Measurements from ENCODE around the gene PHF12. TPM values are rescaled to one million over a fixed set of nuclear protein-coding genes. Genes with fewer than 3 reads are reported as not detected.
"Not testable (repeated sequence)": the region's sequence is repeated elsewhere in the genome, so short reads cannot be mapped to it uniquely, and the experiment has no call there.

Gene PHF12
- total and polyA plus RNA-seq, 2 of the 13 experiments (the other 11 are each of a cell fraction or from before 2014, with no cell fraction given): 9.8 to 17.1 TPM

DNA sequence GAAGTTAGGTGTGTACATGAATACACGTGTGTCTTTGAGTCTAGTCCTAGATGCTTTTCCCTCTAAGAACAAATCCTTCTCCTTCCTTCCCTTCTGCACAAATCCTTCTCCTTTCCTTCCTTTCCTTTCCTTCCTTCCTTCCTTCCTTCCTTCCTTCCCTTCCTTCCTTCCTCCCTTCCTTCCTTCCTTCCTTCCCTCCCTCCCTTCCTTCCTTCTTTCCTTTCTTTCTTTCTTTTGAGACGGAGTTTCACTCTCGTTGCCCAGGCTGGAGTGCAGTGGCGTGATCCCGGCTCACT, 47.8 kb downstream of the PHF12 start:
- H3K9me3 ChIP-seq (ENCODE audit: low read length); ATAC-seq; POLR2A ChIA-PET; H4K20me1 ChIP-seq (ENCODE audit: insufficient read depth, low read length); H3K27ac ChIP-seq (ENCODE audit: extremely low read length, insufficient read depth, low read length); H3K9ac ChIP-seq (ENCODE audit: insufficient read depth, low read depth, low read length); DNase-seq (ENCODE audit: low spot score); H3K79me2 ChIP-seq (ENCODE audit: insufficient read depth, low read length); H2AFZ ChIP-seq (ENCODE audit: low read length); in situ Hi-C loops (cut with HindIII; ENCODE audit: extremely low pct_ligation_motif_present, low pct_unique_long_range_greater_than_20kb); H3K27me3 ChIP-seq (ENCODE audit: control insufficient read depth in 1 of 2, insufficient read depth in 2 of 2, low read length in 2 of 2); FAIRE-seq; BruUV-seq (replicated peaks): not testable (repeated sequence)
- intact Hi-C loops (cut with micrococcal nuclease; ENCODE audit: unreplicated experiment): loop anchor here (2.0 kb wide), 1 partner anchor 13 kb away; no protein-coding TSS in a partner anchor
- H3K4me3 ChIP-seq (replicated peaks in 1 of 3; ENCODE audit: insufficient read depth in 1 of 3, low read depth in 2 of 3, low read length in 3 of 3): peak overlapping the region in 1 of 3 experiments; percentile 89; a peak in 1 of 6 replicates
- peaks cover 6 to 32% of the 10 kb centered on the region in 2 experiments; a peak in 3 of 5 replicates for H3K36me3 ChIP-seq (replicated peaks in 1 of 2; ENCODE audit: control insufficient read depth in 1 of 2, insufficient read depth in 2 of 2, low read length in 2 of 2)
- H3K4me1 ChIP-seq (ENCODE audit: insufficient read depth, low read length): peaks cover 39% of the 10 kb centered on the region
- CTCF ChIA-PET (ENCODE audit: low intra/inter-chr PET ratio, low total read pairs): interaction anchor here (1.0 to 3.6 kb wide), 6 partner anchors 9 to 153 kb away, joined by 4 to 36 read pairs (median 5); no protein-coding TSS in a partner anchor
- WGBS (ENCODE audit: low lambda C conversion rate): 93% methylated on average over 5 of the region's 5 CpGs
- peak; percentile 65; the same call in 1 of the 2 replicates for TF ChIP-seq ZNF512 (CRISPR knock-in tag; IDR thresholded peaks at IDR 0.05)
- H3K4me2 ChIP-seq (ENCODE audit: low read depth, low read length): peak overlapping the region; percentile 64

DNA sequence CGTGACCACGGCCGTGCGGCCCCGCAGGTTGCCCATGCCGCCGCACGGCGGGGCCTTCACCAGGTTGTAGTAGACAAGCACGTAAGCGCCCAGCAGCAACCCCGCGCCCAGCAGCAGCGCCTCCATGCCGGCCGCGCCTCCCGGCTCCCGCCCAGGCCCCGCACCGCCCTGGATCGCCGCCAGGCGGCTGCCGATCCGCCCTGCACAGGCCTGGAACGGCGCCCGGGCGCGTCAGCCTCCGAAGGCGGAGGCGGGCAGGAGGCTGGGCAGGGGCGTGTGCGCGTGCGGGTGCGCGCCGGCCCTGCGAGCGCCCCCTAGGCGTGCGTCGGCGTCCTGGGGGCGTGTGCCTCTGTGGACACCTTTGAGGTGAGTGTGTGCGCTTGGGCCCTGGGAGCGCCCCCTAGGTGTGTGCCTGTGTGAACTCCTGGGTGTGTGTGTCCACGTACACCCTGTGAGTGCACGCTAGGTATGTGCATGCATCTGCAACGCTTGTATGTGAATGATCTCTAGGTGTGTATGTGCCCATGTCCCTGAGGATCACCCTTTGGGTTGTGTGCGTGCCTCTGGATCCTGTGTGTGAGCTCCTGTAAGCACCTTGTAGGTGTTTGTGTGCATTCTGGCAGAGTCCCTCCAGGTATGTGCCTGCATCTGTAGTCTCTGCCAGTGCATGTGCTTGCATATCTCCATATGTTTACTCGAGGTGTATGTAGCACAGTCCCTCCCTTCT, 48.3 kb downstream of the PHF12 start, which contains the start of gene DHRS13:
Gene DHRS13 (minus strand): TSS at position 261 of the 727 bp plus-strand sequence. CDS start 135 bp downstream, at position 126.
- Histone ChIP-seq H4K20me1 (ENCODE audit: insufficient read depth, low read length) (no peaks in the 10 kb centered on the region), H3K4me1 (ENCODE audit: insufficient read depth, low read length) (peaks cover 37% of the 10 kb centered on the region), H3K9ac (ENCODE audit: insufficient read depth, low read depth, low read length) (peak within 1 kb of the TSS; percentile 81), H2AFZ (ENCODE audit: low read length) (peak within 1 kb of the TSS; percentile 43), H3K27ac (ENCODE audit: extremely low read length, insufficient read depth, low read length) (peak within 1 kb of the TSS; percentile 73), H3K36me3 (replicated peaks in 1 of 2; ENCODE audit: control insufficient read depth in 1 of 2, insufficient read depth in 2 of 2, low read length in 2 of 2) (peaks cover 6 to 27% of the 10 kb centered on the region in 2 experiments; a peak in 3 of 5 replicates), H3K27me3 (ENCODE audit: control insufficient read depth in 1 of 2, insufficient read depth in 2 of 2, low read length in 2 of 2) (no peaks in the 10 kb centered on the region; a peak in 1 of 5 replicates), H3K4me3 (replicated peaks in 1 of 3; ENCODE audit: insufficient read depth in 1 of 3, low read depth in 2 of 3, low read length in 3 of 3) (peak within 1 kb of the TSS; percentile 63 to 89 (median 85)), H3K9me3 (ENCODE audit: low read length) (no peaks in the 10 kb centered on the region), H3K4me2 (ENCODE audit: low read depth, low read length) (peak within 1 kb of the TSS; percentile 95), H3K79me2 (ENCODE audit: insufficient read depth, low read length) (peaks cover 7% of the 10 kb centered on the region)
- ATAC-seq: peak; percentile 91
- intact Hi-C loops (cut with micrococcal nuclease; ENCODE audit: unreplicated experiment) (loop anchor here (2.0 kb wide), 1 partner anchor 14 kb away; no protein-coding TSS in a partner anchor), in situ Hi-C loops (cut with HindIII; ENCODE audit: extremely low pct_ligation_motif_present, low pct_unique_long_range_greater_than_20kb) (no loop called here)
- POLR2A ChIA-PET: interaction anchor here (0.9 to 2.3 kb wide), 6 partner anchors 24 to 184 kb away, joined by 3 to 7 read pairs (median 4); partner anchors contain the start of genes PHF12 and RPL23A
- WGBS (ENCODE audit: low lambda C conversion rate): 6% methylated on average over 4 of the region's 55 CpGs
- CTCF ChIA-PET (ENCODE audit: low intra/inter-chr PET ratio, low total read pairs): interaction anchor here (0.6 to 3.6 kb wide), 10 partner anchors 9 to 176 kb away, joined by 3 to 36 read pairs (median 4); partner anchors contain the start of gene ERAL1
- peak; percentile 91 for DNase-seq (ENCODE audit: low spot score)
- BruUV-seq (replicated peaks): no TSS peak
- FAIRE-seq: peak; percentile 77
- TF ChIP-seq ETS1 (CRISPR knock-in tag; IDR thresholded peaks at IDR 0.05) (no peak), GZF1 (CRISPR knock-in tag; IDR thresholded peaks at IDR 0.05) (no peak), ZNF749 (CRISPR knock-in tag; IDR thresholded peaks at IDR 0.05; ENCODE audit: borderline replicate concordance) (no peak), ZNF367 (CRISPR knock-in tag; IDR thresholded peaks at IDR 0.05; ENCODE audit: borderline replicate concordance) (no peak; the same call in 1 of the 2 replicates), GMEB2 (CRISPR knock-in tag; IDR thresholded peaks at IDR 0.05; ENCODE audit: low read depth) (peak; percentile 83), SP140L (CRISPR knock-in tag; IDR thresholded peaks at IDR 0.05; ENCODE audit: borderline replicate concordance) (no peak), HOXA7 (CRISPR knock-in tag; IDR thresholded peaks at IDR 0.05) (no peak), ZMYM4 (CRISPR knock-in tag; IDR thresholded peaks at IDR 0.05) (peak; percentile 94), ZBTB7A (CRISPR knock-in tag; IDR thresholded peaks at IDR 0.05) (peak; percentile 84; the same call in 1 of the 2 replicates), KMT2A (CRISPR knock-in tag; IDR thresholded peaks at IDR 0.05) (peak; percentile 78), NCOA1 (CRISPR knock-in tag; IDR thresholded peaks at IDR 0.05) (no peak)
